Measurements from ENCODE around the gene NPHS2.

DNA sequence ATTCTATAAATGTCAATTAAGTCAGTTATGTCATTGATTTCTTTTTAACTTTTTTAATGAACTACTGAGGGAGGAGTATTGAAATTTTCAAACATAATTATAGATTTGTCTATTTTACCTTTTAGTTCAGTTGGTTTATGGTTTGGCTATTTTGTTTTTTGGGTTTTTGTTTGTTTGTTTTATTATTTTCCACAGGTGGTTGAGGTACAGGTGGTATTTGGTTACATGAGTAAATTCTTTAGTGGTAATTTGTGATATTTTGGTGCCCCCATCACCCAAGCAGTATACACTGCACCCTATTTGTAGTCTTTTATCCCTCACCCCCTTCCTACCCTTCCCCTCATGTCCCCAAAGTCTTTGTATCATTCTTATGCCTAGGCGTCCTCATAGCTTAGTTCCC is 25.3 kb upstream of the NPHS2 start:
- TF ChIP-seq, protein P1, sequence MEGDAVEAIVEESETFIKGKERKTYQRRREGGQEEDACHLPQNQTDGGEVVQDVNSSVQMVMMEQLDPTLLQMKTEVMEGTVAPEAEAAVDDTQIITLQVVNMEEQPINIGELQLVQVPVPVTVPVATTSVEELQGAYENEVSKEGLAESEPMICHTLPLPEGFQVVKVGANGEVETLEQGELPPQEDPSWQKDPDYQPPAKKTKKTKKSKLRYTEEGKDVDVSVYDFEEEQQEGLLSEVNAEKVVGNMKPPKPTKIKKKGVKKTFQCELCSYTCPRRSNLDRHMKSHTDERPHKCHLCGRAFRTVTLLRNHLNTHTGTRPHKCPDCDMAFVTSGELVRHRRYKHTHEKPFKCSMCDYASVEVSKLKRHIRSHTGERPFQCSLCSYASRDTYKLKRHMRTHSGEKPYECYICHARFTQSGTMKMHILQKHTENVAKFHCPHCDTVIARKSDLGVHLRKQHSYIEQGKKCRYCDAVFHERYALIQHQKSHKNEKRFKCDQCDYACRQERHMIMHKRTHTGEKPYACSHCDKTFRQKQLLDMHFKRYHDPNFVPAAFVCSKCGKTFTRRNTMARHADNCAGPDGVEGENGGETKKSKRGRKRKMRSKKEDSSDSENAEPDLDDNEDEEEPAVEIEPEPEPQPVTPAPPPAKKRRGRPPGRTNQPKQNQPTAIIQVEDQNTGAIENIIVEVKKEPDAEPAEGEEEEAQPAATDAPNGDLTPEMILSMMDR (IDR thresholded peaks at IDR 0.05) = no peak
- TF ChIP-seq EZH2 (IDR thresholded peaks at IDR 0.05) (no peak), EZH2phosphoT487 (IDR thresholded peaks at IDR 0.05) (no peak)

Measured in neural progenitor cell (in vitro differentiated cells).